GM19099 (cell line): ENCODE measurements around the gene GPC5.

Source experiments
- POLR2A ChIP-seq: IDR thresholded peaks from 3 replicates; pipeline ENCODE4 v1.6.1; 2011; ENCODE audit warnings: low read depth; ENCODE audit not compliant: insufficient read length; ENCODE audit errors: extremely low read depth

Gene GPC5

GRCh38 chr13:92312823-92313222 is 914.4 kb downstream of the GPC5 start:
- TF ChIP-seq POLR2A, result no peak

- no peak for TF ChIP-seq POLR2A
Measured at GRCh38 chr13:92313382-92313781, 915.0 kb downstream of the GPC5 start.

- TF ChIP-seq POLR2A, result no peak
Measured at GRCh38 chr13:92315265-92315664, 916.8 kb downstream of the GPC5 start.

- no peak for TF ChIP-seq POLR2A
Measured at GRCh38 chr13:92316030-92316429, 917.6 kb downstream of the GPC5 start.

GRCh38 chr13:92317066-92317465 is 918.6 kb downstream of the GPC5 start:
- no peak for TF ChIP-seq POLR2A

- no peak for TF ChIP-seq POLR2A
Measured at GRCh38 chr13:92320323-92320722, 921.9 kb downstream of the GPC5 start.

GRCh38 chr13:92321174-92321573 is 922.8 kb downstream of the GPC5 start:
- TF ChIP-seq POLR2A, result no peak

GRCh38 chr13:92345627-92346026 is 947.2 kb downstream of the GPC5 start:
- TF ChIP-seq POLR2A, result no peak

- TF ChIP-seq POLR2A, result no peak
Measured at GRCh38 chr13:92346046-92346445, 947.6 kb downstream of the GPC5 start.

GRCh38 chr13:92354583-92354982 is 956.2 kb downstream of the GPC5 start:
- TF ChIP-seq POLR2A, result no peak

- TF ChIP-seq POLR2A, result no peak
Measured at GRCh38 chr13:92355213-92355612, 956.8 kb downstream of the GPC5 start.

GRCh38 chr13:92362717-92363116 is 964.3 kb downstream of the GPC5 start:
- TF ChIP-seq POLR2A, result no peak

- no peak for TF ChIP-seq POLR2A
Measured at GRCh38 chr13:92365904-92366303, 967.5 kb downstream of the GPC5 start.

- TF ChIP-seq POLR2A, result no peak
Measured at GRCh38 chr13:92377396-92377795, 979.0 kb downstream of the GPC5 start.

GRCh38 chr13:92379371-92379770 is 981.0 kb downstream of the GPC5 start:
- no peak for TF ChIP-seq POLR2A

GRCh38 chr13:92384410-92384809 is 986.0 kb downstream of the GPC5 start:
- TF ChIP-seq POLR2A, result no peak

GRCh38 chr13:92387245-92387644 is 988.8 kb downstream of the GPC5 start:
- TF ChIP-seq POLR2A, result no peak
